HG03520 (cell line): ENCODE data around the gene SLC22A2.

ENCODE experiments used
- ATAC-seq: cut with Tn5 transposase; IDR thresholded peaks from one replicate; pipeline ENCODE4 v1.9.1; 2021; ENCODE audit warnings: mild to moderate bottlenecking, moderate library complexity; ENCODE audit not compliant: unreplicated experiment

SLC22A2 gene

DNA sequence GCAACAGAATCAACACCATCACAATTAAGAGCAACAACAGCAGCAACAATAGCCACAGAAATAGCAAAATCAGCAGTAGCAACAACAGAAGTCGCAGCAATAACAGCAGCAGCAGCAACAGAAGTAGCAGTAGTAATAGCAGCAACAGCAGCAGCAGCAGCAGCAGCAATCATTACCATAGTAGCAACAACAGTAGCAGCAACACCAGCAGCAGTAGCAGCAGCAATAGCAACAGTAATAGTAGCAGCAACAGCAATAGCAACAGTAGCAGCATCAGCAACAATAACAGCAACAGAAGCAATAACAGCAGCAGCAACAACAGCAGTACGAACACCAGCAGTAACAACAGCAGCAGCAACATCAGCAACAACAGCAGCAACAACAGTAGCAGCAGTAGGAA, 39.8 kb downstream of the SLC22A2 start:
- no peak for ATAC-seq

DNA sequence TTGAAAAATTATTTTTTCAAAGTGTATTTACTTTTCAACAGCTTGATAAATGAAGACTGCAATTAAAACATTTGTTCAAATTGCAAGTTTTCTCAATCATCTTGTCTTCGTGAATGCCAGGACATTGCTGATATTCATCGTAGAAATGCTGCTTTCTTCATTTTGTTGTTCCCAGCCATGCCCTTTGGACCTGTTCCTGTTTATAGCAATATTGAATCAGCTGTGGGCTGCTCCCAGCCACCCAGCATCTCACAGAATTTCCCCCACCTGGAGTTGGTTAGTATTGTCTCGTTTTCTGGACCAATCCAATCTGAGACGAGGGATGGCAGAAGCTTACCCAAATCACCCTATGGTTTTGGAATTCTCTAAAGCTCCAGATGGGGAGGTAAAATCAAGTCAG, 40.8 kb downstream of the SLC22A2 start:
- ATAC-seq: no peak

DNA sequence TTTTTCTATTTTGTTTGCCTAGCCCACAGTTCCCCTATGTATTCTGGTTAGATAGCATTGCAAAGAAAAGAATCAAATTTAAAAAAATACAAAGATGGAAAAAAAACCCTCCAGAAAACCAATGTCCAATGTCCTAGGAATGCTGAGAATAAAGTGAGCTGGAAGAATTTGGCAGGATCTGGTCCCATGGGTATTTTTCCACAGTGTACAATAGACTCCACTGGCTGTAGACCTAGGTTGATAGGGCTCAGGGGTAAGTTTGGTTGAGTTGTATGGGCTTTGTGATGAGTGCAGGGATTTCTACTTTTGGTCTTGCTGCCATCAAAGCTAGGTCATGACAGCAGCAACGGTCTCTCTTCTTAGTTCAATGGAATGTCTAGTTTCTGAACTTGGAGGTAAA, 41.5 kb downstream of the SLC22A2 start:
- no peak for ATAC-seq

DNA sequence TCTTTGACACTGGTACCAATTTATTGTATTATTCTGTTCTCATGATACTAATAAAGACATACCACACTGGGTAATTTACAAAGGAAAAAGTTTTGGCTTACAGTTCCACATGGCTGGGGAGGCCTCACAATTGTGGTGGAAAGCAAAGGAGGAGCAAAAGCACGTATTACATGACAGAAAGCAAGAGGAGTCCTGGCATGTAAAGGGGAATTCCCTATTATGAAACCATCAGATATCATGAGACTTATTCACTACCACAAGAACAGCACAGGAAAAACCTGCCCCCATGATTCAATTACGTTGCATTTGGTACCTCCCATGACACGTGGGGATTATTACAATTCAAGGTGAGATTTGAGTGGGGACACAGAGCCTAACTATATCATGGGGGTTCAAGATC, 43.4 kb downstream of the SLC22A2 start:
- no peak for ATAC-seq

DNA sequence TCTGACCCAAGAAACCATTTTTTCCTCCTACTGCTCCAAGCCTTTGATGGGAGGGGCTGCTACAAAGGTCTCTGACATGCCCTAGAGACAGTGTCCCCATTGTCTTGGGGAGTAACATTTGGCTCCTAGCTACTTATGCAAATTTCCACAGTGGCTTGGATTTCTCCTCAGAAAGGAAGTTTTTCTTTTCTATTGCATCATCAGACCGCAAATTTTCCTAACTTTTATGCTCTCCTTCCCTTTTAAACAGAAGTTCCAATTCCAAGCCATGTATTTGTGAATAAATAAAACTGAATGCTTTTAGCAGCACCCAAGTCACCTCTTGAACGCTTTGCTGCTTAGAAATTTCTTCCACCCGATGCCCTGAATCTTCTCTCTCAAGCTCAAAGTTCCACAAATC, 51.0 kb downstream of the SLC22A2 start:
- no peak for ATAC-seq

DNA sequence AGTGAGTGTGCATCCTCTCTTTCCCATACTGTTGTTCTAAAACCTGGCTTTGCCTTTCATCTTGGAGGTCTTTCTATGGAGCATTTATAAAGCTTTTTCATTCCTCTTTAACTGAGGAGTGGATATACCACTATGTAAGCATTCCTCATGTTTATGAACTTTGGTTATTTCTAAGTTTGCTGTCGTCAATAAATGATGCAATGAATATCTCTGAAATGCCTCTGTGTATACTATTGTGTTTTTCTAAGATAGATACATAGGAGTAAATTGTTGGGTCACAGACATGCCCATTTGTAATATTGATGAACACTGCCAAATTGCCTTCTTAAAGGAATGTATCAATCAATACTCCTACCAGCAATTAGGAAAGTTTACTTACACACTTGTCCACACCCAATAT, 53.9 kb downstream of the SLC22A2 start:
- ATAC-seq: no peak

DNA sequence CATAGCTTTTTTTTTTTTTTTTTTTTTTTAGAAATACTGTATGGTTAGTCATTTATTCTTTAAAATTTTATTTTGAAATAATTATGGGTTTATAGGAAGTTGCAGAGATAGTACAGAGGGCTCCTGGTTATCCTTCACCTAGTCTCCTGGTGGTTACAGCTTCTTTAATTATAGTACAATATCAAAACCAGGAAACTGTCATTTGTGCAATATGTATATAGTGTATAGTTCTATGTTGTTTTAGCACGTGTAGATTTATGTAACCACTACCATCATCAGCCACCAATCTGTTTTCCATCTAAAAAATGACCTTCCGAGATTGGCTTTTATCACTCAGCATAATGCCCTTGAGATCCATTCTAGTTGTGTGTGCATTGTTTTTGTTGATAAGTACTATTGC, 54.7 kb downstream of the SLC22A2 start:
- no peak for ATAC-seq

DNA sequence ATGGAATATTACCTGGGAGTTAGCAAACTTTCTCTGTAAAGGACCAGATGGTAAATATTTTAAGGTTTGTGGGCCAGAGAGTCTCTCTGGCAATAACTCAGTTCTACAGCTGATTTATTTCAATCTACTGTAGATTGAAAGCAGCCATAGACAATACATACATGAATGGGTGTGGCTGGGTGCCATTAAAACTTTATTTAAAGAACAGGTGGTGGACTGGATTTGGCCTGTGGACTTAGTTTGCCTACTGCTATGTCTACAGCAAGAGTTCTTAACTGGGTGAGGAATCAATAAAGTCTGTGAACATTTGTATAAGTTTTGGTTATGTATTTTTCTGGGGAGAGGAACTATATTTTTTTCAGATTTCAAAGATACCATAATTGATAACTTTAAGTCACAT, 55.1 kb downstream of the SLC22A2 start:
- ATAC-seq: no peak

DNA sequence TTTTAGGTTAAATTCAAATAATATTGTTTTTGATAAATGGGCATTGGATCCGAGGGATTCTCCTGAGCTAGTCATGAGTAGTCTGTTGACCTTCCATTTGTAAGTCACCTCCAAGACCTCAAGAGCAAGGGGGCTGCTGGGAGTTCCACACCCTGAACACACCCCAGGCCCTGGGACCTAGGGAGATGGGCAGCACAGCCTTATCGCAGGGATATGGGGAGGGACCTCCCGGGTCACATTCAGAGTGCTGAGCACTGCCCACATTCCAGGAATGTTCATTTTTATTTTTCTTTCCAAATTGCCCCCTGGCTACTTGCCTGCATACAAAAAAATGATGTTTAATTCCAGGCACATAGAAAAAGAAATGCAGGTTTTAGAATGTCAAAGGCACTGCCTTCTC, 55.5 kb downstream of the SLC22A2 start:
- no peak for ATAC-seq

DNA sequence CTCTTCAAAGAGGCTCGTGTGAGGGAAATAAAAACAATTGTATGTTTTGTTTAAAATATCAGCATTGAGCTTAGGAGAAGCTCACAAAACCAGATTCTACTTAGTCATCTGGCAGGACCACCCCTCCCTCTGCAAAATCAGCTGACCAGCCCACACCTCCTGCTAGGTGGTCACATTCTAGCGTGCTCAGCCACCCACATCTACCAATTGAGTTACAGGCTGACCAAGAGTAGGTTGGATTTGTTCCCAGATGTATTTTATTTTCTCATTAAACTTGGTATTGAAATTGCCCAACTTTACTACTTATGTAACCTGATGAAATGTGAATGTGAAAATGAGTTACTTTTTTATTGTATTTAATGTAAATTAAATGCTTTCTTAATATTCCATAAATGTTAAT, 56.2 kb downstream of the SLC22A2 start:
- no peak for ATAC-seq

DNA sequence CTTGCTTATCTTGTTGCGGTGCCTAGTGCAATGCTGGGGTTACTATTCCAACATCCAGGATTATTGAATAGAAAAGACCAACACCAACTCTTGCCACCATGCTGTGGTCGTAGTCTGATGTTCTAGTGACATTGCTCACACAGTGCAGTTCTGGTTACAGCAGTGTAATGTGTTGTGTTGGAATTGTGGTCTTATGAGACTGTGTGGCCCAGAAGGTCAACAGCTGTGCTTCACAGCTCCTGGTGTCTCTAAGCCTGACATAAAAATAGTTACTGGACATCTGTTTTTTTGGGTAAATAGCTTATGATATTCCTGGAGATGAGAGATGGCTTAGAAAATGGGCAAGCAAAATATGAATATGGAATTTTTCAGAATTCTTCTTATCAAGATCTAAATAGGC, 57.6 kb downstream of the SLC22A2 start:
- no peak for ATAC-seq

DNA sequence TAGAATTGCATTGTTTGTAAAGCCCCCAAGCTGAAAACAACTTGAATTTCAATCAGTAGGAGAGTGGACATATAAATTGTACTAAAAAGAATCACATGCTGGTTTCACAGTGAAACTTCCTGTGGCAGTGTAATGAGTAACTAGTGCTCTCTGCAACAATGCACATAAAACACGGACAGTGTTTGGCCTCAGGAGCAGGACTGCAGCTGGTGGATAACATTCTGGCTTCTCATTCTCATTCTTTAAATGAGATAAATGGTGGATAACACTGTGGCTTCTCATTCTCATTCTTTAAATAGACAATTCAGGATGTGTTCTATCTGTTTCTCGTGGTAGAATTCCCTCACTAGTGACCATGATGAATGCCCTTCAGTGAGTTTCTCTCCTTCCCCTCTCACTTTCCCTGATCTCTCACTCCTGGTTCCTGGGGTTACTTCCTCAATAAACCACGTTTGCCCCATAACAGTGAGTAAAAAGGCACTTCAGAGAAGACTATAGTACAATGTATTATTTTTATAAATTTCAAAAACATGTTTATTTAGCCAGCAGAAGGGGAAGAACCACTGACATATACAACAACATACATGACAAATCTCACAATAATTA, 59.9 kb downstream of the SLC22A2 start:
- peak; percentile 74 for ATAC-seq

DNA sequence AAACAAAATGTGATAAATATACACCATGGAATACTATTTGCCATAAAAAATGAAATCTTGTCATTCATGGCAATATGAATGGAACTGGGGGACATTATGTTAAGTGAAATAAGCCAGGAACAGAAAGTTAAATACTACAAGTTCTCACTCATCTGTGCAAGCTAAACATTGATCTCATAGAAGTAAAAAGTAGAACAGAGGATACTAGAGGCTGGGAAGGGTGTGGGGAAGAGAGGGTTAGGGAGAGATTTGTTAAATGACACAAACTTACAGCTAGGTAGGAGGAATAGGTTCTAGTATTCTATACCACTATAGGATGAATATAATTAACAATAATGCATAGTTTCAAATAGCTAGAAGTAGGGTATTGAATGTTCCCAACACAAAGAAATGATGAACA, 61.0 kb downstream of the SLC22A2 start:
- no peak for ATAC-seq

DNA sequence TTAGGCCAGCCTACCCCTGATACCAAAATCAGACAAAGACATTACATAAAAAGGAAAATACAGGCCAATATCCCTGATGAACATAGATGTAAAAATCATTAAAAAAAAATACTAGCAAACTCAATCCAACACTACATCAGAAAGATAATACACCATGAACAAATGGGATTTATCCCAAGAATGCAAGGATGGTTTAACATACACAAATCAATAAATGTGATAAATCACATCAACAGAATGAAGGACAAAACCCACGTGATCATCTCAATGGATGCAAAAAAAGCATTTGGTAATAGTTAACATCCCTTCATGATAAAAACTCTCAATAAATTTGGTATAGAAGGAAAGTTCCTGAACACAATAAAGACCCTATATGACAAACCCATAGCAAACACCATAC, 63.8 kb downstream of the SLC22A2 start:
- no peak for ATAC-seq

DNA sequence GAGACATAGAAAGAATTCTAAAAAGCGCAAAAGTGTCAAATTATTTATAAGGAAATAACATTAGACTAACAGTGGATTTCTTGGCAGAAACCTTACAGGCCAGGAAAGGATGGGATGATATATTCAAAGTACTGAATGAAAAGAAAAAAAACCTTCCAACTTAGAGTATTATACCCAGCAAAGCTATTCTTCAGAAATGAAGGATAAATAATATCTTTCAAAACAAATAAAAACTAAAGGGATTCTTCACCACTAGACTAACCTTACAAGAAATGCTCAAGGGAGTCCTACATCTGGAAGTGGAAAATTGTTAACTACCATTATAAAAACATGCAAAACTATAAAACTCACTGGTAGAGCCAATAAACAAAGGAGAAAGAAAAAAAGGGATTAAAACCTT, 65.8 kb downstream of the SLC22A2 start:
- no peak for ATAC-seq

DNA sequence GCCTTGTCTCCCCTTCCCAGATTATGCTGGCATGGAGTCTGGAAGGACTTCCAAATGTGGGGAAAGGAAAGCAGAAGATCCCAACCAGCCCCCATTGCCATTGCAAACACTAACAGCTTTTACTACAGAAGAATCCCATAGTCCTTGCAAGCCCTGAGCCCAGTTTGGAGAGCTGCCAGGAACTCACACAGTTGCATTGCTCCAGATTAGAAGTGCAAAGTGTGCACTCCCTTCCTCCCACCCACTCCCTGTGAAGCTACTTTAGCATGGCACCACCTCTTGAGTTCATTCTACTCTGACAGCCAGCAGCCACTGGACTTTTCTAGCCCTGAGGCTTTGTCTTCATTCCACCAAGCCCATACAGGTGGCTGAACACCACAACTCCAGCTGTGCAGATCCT, 67.6 kb downstream of the SLC22A2 start:
- ATAC-seq: no peak

DNA sequence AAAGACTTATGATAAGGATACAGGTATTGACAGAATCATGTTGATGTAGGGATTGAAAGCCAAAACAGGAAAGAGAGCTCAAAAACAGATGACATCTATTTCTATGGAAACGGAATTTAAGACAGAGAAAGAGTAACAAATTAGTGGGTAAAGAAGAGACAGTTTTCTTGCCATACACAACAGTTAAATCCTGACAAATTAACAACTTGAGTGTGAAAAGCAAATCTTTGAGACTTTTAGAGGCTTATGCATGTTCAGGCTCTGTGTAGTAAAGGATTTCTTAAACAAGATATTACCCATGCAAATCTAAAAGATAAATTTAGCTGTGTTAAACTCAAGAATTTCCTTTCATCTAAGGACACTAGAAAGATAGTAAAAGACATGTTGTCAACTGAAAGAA, 68.5 kb downstream of the SLC22A2 start:
- ATAC-seq: no peak

DNA sequence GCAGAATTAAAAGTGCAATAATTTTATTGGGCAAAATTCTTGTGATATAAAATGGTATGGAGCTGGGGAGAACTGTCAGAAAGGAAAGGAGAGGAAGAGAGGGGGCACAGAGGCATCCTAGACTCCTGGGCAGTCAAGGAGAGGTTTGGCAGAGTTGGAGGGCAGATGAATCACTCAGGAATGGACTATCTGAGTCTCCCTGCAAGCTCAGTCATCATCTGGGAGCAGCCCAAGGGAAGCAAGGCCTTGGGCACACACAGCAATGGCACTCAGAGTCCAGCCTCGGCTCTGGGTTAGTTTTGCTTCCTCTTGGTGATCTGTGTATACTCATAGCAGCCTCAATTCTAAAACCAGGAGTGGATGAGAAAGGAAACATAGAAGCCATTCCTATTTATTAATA, 69.8 kb downstream of the SLC22A2 start:
- no peak for ATAC-seq

DNA sequence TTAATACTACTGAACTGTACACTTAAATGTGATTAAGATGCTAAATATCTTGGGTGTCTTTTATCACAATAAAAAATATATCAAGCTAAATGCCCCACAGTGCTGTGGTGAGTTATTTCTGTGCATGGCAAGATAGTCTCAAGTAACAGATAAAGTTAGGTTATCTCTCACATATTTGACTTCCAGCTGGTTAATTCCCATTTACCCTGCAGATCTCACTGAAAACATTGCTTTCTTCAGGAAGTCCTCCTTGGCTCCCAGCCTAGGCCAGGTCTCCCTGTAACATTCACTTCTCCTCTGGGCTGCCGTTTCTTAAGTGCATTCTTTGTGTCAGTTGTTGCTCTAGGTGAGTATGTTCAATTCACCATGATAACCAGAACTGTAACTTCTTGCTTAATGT, 77.9 kb downstream of the SLC22A2 start:
- no peak for ATAC-seq

DNA sequence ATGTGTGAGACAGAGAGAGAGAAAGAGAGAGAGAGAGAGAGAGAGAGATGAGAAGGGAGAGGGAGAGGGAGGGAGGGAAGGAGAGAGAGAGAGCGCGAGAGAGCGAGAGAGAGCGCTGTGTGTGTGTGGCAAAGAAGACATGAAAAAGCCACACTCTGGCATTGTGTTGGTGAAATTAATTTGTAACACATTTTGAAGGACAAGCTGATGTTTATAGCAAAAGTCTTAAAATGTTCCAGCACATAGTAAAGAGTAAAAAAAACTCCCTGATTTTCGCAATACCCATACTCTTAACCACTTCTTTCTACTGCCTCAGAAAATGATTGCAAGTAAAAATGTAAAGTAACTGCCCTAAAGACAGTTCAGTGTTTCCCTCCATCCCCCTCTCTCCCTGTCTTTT, 80.3 kb downstream of the SLC22A2 start:
- no peak for ATAC-seq

DNA sequence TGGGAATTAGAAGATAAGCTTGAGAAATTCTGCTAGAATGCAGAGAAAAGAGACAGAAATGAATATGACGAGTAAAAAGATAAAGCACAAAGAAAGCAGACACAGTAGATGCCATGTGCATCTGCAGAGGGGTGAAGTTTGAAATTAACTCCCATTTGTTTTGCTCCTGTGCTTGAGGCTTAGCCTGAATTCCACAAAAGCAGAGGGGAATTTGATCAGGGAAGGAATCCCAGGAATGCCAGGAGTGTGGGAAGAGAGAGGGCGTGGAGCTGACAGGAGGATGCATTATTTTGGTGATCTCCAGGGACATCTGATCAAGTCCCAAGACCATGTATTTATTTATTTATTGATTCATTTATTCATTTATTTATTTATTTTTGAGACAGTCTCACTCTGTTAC, 81.4 kb downstream of the SLC22A2 start:
- ATAC-seq: no peak

DNA sequence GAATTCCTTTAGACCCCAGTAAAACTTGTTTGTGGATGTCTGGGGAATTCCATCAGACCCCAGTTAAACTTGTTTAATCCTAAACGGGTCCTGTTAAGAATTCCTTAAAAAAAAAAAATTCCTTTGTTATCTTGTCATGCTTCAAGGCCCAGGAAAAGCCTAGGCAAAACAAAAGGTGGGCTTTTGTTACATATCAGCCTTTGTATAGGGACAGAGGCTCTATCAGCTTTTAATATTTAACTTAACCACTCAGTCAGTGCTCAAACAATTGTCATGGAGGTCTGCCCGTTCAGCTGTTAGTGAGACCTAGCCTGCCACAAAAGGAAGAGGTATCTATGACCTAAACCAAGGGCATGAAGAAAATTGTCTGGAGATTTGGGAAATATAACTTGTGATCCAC, 83.9 kb downstream of the SLC22A2 start:
- no peak for ATAC-seq

DNA sequence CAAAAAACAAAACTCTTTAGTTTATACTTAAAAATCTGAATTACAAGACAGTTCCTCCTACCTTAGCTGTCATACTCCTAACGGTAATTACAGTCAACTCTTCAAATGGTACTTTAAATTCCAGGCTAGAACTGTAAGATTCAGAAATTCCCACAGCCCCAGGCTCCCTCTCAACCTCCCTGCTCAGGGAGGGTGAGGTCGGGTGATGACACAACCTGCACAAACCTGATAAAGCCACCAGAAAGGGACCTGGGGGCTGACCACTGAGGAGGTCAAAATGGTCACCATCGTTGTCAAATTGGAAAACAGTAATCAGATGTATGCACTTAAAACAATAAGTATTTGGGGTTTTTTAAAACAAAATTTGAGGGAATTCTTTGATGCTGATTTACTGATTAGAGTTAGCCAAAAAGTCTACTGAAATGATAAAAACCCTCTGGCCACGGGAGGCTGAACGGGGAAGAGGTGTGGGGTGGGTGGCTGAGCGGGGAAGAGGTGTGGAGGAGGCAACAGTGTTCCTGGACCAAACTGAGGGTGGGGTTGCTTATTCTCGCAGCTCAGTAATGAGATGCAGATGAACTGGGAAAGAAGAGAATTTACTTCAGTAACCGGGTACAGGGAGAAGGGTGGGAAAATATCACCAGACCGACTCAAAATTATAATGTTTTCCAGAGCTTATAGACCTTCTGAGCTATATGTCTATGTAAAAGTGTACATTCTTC, 84.7 kb downstream of the SLC22A2 start:
- no peak for ATAC-seq
